Natural killer cell treated with Interleukin-12 subunit alpha and Interleukin-12 subunit beta and Interleukin-15 and Interleukin-18, amount 100 ng/mL, for 72 hours (primary cell): ENCODE results near the gene SELENOW. TPM values are rescaled to one million over a fixed set of nuclear protein-coding genes. Genes with fewer than 3 reads are reported as not detected.
"Not testable (repeated sequence)": the region's sequence is repeated elsewhere in the genome, so short reads cannot be mapped to it uniquely, and the experiment has no call there.

Experiments
- ATAC-seq, 2 donors: fragments of 150-1000 bp; cut with Tn5 transposase in 1 of 2; sonication (Bioruptor Pico), chemical (Tn5 transposase) in 1 of 2; 2 replicates each; pipeline ENCODE4 v1.10.0; 2021
- DNase-seq: peaks from one replicate; pipeline ENCODE4 v3.0.0; 2022; ENCODE audit warnings: low spot score
- H3K27ac Mint-ChIP-seq, 2 donors: 1 replicate in 1 of 2; 2 replicates in 1 of 2; pipeline ENCODE4 v1.8.0; 2022; ENCODE audit warnings: mixed read lengths in 2 of 2, mild to moderate bottlenecking in 1 of 2, moderate library complexity in 1 of 2
- H3K27me3 Mint-ChIP-seq, 2 donors: 1 replicate in 1 of 2; 2 replicates in 1 of 2; pipeline ENCODE4 v1.8.0; 2022; ENCODE audit warnings: mixed read lengths in 2 of 2
- H3K36me3 Mint-ChIP-seq: one replicate; pipeline ENCODE4 v1.8.0; 2022; ENCODE audit warnings: mixed read lengths
- H3K4me1 Mint-ChIP-seq, 2 donors: 1 replicate in 1 of 2; 2 replicates in 1 of 2; pipeline ENCODE4 v1.8.0; 2022; ENCODE audit warnings: low read depth in 2 of 2, mixed read lengths in 2 of 2, mild to moderate bottlenecking in 1 of 2
- H3K4me3 Mint-ChIP-seq: one replicate; pipeline ENCODE4 v1.8.0; 2022; ENCODE audit warnings: mixed read lengths
- H3K9me3 Mint-ChIP-seq: 2 replicates; pipeline ENCODE4 v1.8.0; 2022; ENCODE audit warnings: mixed read lengths
- total RNA-seq, 2 donors: library from RNA; stranded (reverse); gene quantifications; one replicate each; pipeline ENCODE4 v1.2.3, GENCODE V29; 2022

The SELENOW gene
- total RNA-seq, 2 donors from 2014 or later: 68.9 to 118 TPM

DNA sequence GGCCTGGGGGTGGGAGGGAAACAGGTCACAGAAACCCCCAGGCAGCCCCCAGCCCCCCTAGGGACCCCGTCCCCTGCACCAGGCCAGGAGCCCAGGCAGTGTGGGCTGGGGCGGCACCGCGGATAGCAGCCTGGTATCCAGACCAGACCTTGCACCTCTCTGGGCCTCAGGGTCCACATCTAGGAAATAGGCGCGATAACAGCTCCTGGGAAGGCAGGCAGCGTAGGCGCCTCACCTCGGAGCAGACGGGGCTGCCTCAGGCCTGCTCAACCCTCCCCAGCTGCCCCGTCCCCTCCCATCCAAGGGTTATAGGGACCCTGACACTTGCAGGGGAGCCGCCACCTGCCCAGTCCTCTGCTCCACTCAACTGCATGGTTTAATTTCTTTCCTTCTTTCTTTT is 25.2 kb downstream of the SELENOW start:
- H3K4me3 Mint-ChIP-seq, H3K4me1 Mint-ChIP-seq, H3K27ac Mint-ChIP-seq, DNase-seq, H3K36me3 Mint-ChIP-seq, H3K27me3 Mint-ChIP-seq, H3K9me3 Mint-ChIP-seq: not testable (repeated sequence)
- peak in 1 of 2 donors; percentile 43 for ATAC-seq

GRCh38 chr19:47804451-47804850 is 25.9 kb downstream of the SELENOW start, which contains the start of gene TPRX1:
Gene TPRX1, minus strand, starts transcription at chr19:47804551. Its CDS starts 12 bp downstream, at chr19:47804539.
- not testable (repeated sequence) for H3K27me3 Mint-ChIP-seq, H3K36me3 Mint-ChIP-seq, DNase-seq, H3K27ac Mint-ChIP-seq, H3K4me3 Mint-ChIP-seq, H3K4me1 Mint-ChIP-seq, H3K9me3 Mint-ChIP-seq
- ATAC-seq: peak in 1 of 2 donors; percentile 31

GRCh38 chr19:47805313-47805712 is 26.8 kb downstream of the SELENOW start:
- Mint-ChIP-seq H3K4me3 (no peak overlapping the region), H3K4me1 (no peaks in the 10 kb centered on the region), H3K27me3 (peaks cover 0 to 4% of the 10 kb centered on the region in 2 donors), H3K9me3 (no peaks in the 10 kb centered on the region), H3K36me3 (peaks cover 6% of the 10 kb centered on the region), H3K27ac (no peak overlapping the region)
- no peak for DNase-seq
- peak in 1 of 2 donors; percentile 28 for ATAC-seq

GRCh38 chr19:47806435-47806834 is 27.9 kb downstream of the SELENOW start:
- Mint-ChIP-seq H3K27ac (no peak overlapping the region), H3K9me3 (no peaks in the 10 kb centered on the region), H3K4me1 (no peaks in the 10 kb centered on the region), H3K27me3 (peaks cover 0 to 7% of the 10 kb centered on the region in 2 donors), H3K4me3 (no peak overlapping the region), H3K36me3 (no peaks in the 10 kb centered on the region)
- no peak for DNase-seq
- no peak for ATAC-seq

DNA sequence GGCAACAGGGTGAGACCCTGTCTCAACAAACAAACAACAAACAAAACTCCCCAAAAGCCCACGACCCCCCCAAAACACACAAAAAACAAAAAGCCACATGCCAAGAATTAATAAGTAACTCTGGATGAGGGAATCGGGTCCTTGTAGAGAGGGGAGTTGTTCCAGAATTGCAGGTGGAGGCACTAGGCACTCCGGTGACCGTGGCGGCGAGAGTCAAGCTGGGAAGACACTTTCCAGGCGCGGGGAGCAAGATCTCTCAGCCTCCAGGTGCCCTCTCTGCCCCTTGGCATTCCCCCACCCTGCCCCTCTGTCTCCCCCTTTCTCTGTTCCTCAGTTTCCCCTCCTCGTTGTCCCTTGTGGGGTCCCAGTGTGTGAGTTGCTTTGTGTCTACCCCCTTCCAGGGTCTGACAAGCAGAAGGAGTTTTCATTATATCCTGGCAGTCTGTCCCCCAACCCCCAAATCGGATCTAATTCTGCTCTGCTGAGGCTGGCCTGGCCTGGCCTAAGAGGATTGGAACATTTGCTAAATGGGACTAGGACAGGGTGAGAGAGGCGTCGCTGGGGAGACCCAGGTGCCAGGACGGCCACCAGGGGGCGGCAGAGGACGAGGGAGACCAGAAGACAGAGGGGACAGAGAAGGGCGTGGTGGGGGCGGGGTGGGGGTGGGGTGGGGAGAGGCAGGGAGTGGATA is 34.9 kb downstream of the SELENOW start:
- no peaks in the 10 kb centered on the region for H3K36me3 Mint-ChIP-seq
- H3K27me3 Mint-ChIP-seq: peaks cover 6 to 8% of the 10 kb centered on the region in 2 donors
- DNase-seq: peak; percentile 69
- peak; percentile 62 to 83 for ATAC-seq
- H3K4me1 Mint-ChIP-seq: no peaks in the 10 kb centered on the region
- H3K27ac Mint-ChIP-seq: no peak overlapping the region
- H3K9me3 Mint-ChIP-seq: no peaks in the 10 kb centered on the region
- no peak overlapping the region for H3K4me3 Mint-ChIP-seq

DNA sequence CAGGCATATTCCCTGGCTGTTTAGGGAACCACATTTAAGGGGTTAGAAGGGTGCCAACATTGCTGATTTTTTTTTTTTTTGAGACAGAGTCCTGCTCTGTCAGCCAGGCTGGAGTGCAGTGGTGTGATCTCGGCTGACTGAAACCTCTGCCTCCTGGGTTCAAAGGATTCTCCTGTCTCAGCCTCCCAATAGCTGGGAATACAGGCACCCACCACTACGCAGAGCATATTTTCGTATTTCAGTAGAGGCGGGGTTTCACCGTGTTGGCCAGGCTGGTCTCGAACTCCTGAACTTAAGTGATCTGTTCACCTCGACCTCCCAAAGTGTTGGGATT is 35.5 kb downstream of the SELENOW start:
- Mint-ChIP-seq H3K36me3 (no peaks in the 10 kb centered on the region), H3K27ac (no peak overlapping the region), H3K27me3 (peaks cover 10 to 11% of the 10 kb centered on the region in 2 donors), H3K9me3 (no peaks in the 10 kb centered on the region), H3K4me3 (no peak overlapping the region), H3K4me1 (no peaks in the 10 kb centered on the region)
- DNase-seq: no peak
- ATAC-seq: no peak

DNA sequence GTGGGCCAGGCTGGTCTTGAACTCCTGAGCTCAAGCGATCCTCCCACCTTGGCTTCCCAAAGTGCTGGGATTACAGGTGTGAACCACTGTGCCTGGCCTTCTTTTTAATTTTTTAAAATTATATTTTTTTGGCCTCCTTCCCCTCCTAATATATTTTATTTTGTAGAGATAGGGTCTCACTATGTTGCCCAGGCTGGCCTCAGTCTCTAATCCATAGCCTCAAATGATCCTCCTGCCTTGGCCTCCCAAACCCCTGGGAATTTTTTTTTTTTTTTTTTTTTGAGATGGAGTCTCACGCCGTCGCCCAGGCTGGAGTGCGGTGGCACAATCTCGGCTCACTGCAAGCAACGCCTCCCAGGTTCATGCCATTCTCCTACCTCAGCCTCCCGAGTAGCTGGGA is 37.8 kb downstream of the SELENOW start:
- not testable (repeated sequence) for DNase-seq, H3K4me3 Mint-ChIP-seq, H3K36me3 Mint-ChIP-seq, H3K9me3 Mint-ChIP-seq, H3K27ac Mint-ChIP-seq, H3K4me1 Mint-ChIP-seq, ATAC-seq
- H3K27me3 Mint-ChIP-seq: peaks cover 25 to 31% of the 10 kb centered on the region in 2 donors

DNA sequence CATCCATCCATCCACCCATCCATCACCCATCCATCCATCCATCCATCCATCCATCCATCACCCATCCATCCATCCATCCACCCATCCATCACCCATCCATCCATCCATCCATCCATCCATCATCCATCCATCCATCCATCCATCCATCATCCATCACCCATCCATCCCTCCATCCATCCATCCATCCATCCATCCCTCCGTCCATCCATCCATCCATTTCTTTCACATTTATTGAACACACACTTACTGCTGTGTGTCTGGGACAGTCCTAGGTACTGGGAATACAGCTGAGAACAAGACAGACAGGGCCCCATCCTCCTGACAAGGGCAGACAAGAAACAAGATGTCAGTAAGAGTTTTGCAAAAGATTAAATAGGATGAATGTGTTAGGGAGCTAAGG is 39.7 kb downstream of the SELENOW start:
- not testable (repeated sequence) for H3K4me1 Mint-ChIP-seq, H3K36me3 Mint-ChIP-seq, H3K9me3 Mint-ChIP-seq, ATAC-seq, H3K4me3 Mint-ChIP-seq, H3K27ac Mint-ChIP-seq, DNase-seq
- H3K27me3 Mint-ChIP-seq: peaks cover 31 to 32% of the 10 kb centered on the region in 2 donors

DNA sequence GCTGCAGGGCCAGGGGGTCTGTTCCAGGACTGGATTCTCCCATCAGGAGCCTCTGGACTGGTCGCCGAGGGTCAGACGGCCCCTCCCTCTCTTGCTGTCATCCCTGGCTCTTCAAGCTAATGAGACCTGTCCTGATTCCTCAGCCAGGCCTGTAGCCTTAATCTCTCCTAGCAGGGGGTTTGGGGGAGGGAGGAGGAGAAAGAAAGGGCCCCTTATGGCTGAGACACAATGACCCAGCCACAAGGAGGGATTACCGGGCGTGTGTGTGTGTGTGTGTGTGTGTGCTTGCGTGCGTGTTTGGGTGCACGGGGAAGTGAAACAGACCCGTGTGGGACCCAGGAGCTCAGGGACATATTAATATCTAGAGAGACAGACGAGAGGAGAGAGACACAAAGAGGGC is 41.4 kb downstream of the SELENOW start:
- DNase-seq (no peak), ATAC-seq (no peak)
- Mint-ChIP-seq H3K4me1 (peaks cover 0 to 7% of the 10 kb centered on the region in 2 donors), H3K36me3 (no peaks in the 10 kb centered on the region), H3K9me3 (no peaks in the 10 kb centered on the region), H3K4me3 (no peak overlapping the region), H3K27me3 (peaks cover 31 to 32% of the 10 kb centered on the region in 2 donors), H3K27ac (no peak overlapping the region)

DNA sequence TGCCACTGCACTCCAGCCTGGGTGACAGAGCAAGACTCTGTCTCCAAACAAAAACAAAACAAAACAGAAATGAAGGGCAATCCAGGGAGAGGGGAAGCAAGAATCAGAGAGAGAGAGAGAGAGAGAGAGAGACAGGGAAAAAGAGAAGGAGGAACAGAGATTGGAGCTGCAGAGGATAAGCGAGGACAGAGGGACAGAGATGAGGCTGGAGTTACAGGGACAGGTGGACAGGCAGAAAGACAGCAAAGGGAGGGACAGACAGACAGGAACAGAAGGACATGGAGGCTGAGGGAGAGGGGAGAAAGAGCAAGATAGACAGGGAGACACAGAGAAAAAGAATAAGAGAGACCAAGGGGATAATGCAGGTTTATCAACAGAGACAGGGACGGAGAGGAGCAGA is 41.9 kb downstream of the SELENOW start:
- H3K4me1 Mint-ChIP-seq: peaks cover 0 to 7% of the 10 kb centered on the region in 2 donors
- H3K9me3 Mint-ChIP-seq: no peaks in the 10 kb centered on the region
- H3K4me3 Mint-ChIP-seq: no peak overlapping the region
- ATAC-seq (no peak), DNase-seq (no peak)
- H3K27me3 Mint-ChIP-seq: peaks cover 31 to 32% of the 10 kb centered on the region in 2 donors
- no peak overlapping the region for H3K27ac Mint-ChIP-seq
- no peaks in the 10 kb centered on the region for H3K36me3 Mint-ChIP-seq

- DNase-seq (no peak), ATAC-seq (no peak)
- Mint-ChIP-seq H3K9me3 (no peaks in the 10 kb centered on the region), H3K4me1 (peaks cover 0 to 7% of the 10 kb centered on the region in 2 donors), H3K27me3 (peaks cover 31 to 32% of the 10 kb centered on the region in 2 donors), H3K27ac (no peak within 1 kb of the TSS), H3K4me3 (no peak within 1 kb of the TSS), H3K36me3 (no peaks in the 10 kb centered on the region)
Measured at GRCh38 chr19:47821460-47822020, 43.0 kb downstream of the SELENOW start, which contains the start of gene CRX. Gene CRX, plus strand, starts transcription at chr19:47821937. Its CDS starts 12,507 bp downstream, at chr19:47834444.

DNA sequence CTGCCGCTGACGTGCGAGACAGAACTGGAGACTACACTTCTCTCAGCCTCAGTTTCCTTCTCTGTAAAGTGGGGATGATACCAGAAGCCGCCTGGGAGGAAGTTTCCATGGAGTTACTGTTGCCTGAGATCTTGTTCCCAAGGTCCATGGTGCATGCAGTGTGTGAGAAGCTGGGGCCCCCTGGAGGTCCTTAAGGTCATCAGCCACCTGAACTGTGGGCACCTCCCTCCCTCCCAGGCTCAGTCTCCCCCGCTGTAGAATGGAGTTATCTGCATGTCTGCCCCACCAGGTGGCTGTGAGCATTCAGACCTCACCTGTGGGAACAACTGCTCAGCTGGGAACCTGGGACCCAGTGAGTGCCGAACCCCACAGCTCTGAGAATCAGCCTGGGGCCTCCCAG is 45.9 kb downstream of the SELENOW start:
- H3K27ac Mint-ChIP-seq: no peak overlapping the region
- no peaks in the 10 kb centered on the region for H3K9me3 Mint-ChIP-seq
- H3K4me1 Mint-ChIP-seq: peaks cover 0 to 7% of the 10 kb centered on the region in 2 donors
- no peak overlapping the region for H3K4me3 Mint-ChIP-seq
- no peaks in the 10 kb centered on the region for H3K36me3 Mint-ChIP-seq
- H3K27me3 Mint-ChIP-seq: peaks cover 20 to 21% of the 10 kb centered on the region in 2 donors
- no peak for ATAC-seq
- DNase-seq: no peak

GRCh38 chr19:47826800-47827199 is 48.3 kb downstream of the SELENOW start:
- ATAC-seq (no peak), DNase-seq (no peak)
- Mint-ChIP-seq H3K4me1 (no peaks in the 10 kb centered on the region), H3K36me3 (no peaks in the 10 kb centered on the region), H3K4me3 (no peak overlapping the region), H3K27ac (no peak overlapping the region), H3K9me3 (no peaks in the 10 kb centered on the region), H3K27me3 (peaks cover 5 to 6% of the 10 kb centered on the region in 2 donors)

DNA sequence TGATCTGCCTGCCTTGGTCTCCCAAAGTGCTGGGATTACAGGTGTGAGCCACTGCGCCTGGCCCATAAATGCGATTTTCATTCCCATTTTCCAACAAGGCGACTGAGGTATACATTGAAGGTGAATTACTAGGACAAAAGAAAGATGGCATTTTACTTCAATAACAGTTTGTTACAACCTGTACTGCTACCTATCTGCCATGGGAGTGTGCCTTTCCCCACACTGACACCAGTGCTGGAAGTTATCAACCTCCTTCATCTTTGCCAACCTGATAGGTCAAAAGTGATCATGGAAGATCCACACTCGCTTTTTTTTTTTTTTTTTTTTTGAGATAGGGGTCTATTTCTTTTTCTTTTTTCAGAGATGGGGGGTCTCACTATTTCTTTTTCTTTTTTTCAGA is 54.2 kb downstream of the SELENOW start:
- H3K4me1 Mint-ChIP-seq: no peaks in the 10 kb centered on the region
- no peaks in the 10 kb centered on the region for H3K36me3 Mint-ChIP-seq
- H3K27me3 Mint-ChIP-seq: no peaks in the 10 kb centered on the region
- H3K9me3 Mint-ChIP-seq: no peaks in the 10 kb centered on the region
- ATAC-seq (no peak), DNase-seq (no peak)
- H3K4me3 Mint-ChIP-seq: no peak overlapping the region
- H3K27ac Mint-ChIP-seq: no peak overlapping the region
